Keratinocyte (primary cell): ENCODE measurements around the gene RNF4.

Experiments used
- CTCF ChIP-seq, 3 experiments: IDR thresholded peaks in 1 of 3; conservative IDR thresholded peaks in 1 of 3; optimal IDR thresholded peaks in 1 of 3; 2 replicates in 2 of 3; 3 replicates in 1 of 3; pipeline versions ENCODE3 to v1.5.1; 2011; ENCODE audit warnings: low read length in 3 of 3, mild to moderate bottlenecking in 3 of 3, moderate library complexity in 2 of 3, control low read depth in 1 of 3, inconsistent platforms in 1 of 3; ENCODE audit not compliant: insufficient read depth in 2 of 3; ENCODE audit errors: extremely low read depth in 1 of 3
- EZH2 ChIP-seq: IDR thresholded peaks from one replicate; pipeline ENCODE4 v1.6.1; 2012; ENCODE audit warnings: inconsistent platforms, mild to moderate bottlenecking, low read length, moderate library complexity

GRCh38 chr4:2449511-2450392, 19.2 kb upstream of the RNF4 start:
- TF ChIP-seq CTCF (optimal IDR thresholded peaks at IDR 0.05 in 1 of 3, IDR thresholded peaks at IDR 0.05 in 1 of 3, conservative IDR thresholded peaks at IDR 0.05 in 1 of 3; ENCODE audit: extremely low read depth in 1 of 3, insufficient read depth in 2 of 3, low read length in 3 of 3) (no peak), EZH2 (no peak)
